ENCODE results near the gene CEACAM19.

DNA sequence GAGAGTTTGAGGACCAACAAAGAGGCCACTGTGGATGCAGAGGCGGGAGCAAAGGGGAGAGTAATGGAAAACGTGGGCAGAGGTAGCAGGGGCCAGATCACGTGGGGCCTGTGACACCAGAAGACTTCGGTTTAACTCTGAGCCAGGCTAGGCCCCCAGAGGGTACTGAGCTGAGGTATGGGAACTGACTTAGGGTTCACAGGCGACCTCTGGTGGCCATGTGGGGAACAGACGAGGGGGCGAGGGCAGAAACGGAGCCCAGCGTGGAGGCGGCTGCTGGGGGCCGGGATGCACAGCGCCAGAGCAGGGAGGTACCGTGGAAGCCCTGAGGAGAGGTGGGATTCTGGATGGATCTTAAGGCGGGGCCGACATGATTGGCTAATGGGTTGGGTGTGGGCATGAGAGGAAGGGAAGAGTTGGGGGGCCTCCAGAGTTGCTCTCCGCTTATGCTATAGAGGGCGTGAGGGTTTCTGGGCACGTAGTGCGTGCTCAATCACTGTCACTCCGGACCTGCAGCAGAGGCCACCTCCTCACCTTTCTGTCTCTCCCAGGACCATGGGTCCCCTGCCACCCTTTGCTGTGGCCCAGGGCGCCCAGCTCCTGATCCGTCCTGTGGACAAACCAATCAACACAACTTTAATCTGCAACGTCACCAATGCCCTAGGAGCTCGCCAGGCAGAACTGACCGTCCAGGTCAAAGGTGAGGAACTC is 13.9 kb upstream of the CEACAM19 start:
- no peak for TF ChIP-seq POLR2AphosphoS5 (IDR thresholded peaks at IDR 0.05; ENCODE audit: low read depth, low read length)
- no peak for TF ChIP-seq TAF1 (IDR thresholded peaks at IDR 0.05; ENCODE audit: borderline replicate concordance, low read depth, low read length)
